H9 (cell line): ENCODE data around the gene MYH14. TPM values are rescaled to one million over a fixed set of nuclear protein-coding genes. Genes with fewer than 3 reads are reported as not detected.

Source experiments
- DNase-seq: peaks from one replicate; pipeline ENCODE4 v3.0.0-alpha.2; 2017
- H2AFZ ChIP-seq: one replicate; pipeline ENCODE4 v1.6.1; 2013; ENCODE audit warnings: mild to moderate bottlenecking, low read length, control low read depth, moderate library complexity
- H2AK5ac ChIP-seq: 2 replicates; pipeline ENCODE4 v1.6.1; 2013; ENCODE audit warnings: low read length, control low read depth, mixed read lengths; ENCODE audit not compliant: insufficient read length
- H2BK120ac ChIP-seq: one replicate; pipeline ENCODE4 v1.6.1; 2013; ENCODE audit warnings: low read depth, mild to moderate bottlenecking, low read length, control low read depth, inconsistent platforms; ENCODE audit not compliant: poor library complexity, severe bottlenecking
- H2BK12ac ChIP-seq: 2 replicates; pipeline ENCODE4 v1.6.1; 2013; ENCODE audit warnings: low read length, control low read depth, mixed read lengths, low read depth; ENCODE audit not compliant: insufficient read length
- H2BK15ac ChIP-seq: 2 replicates; pipeline ENCODE4 v1.6.1; 2013; ENCODE audit warnings: low read depth, low read length, control low read depth
- H2BK20ac ChIP-seq: one replicate; pipeline ENCODE4 v1.6.1; 2013; ENCODE audit warnings: low read depth, mild to moderate bottlenecking, low read length, control low read depth, inconsistent platforms; ENCODE audit not compliant: poor library complexity, severe bottlenecking
- H2BK5ac ChIP-seq: 2 replicates; pipeline ENCODE4 v1.6.1; 2013; ENCODE audit warnings: low read length, control low read depth, mixed read lengths; ENCODE audit not compliant: insufficient read length
- H3K14ac ChIP-seq: 2 replicates; pipeline ENCODE4 v1.6.1; 2013; ENCODE audit warnings: low read length, control low read depth; ENCODE audit not compliant: insufficient read depth
- H3K18ac ChIP-seq: 2 replicates; pipeline ENCODE4 v1.6.1; 2013; ENCODE audit warnings: low read depth, mild to moderate bottlenecking, mixed read lengths, low read length, control low read depth; ENCODE audit not compliant: insufficient read length
- H3K23ac ChIP-seq: 2 replicates; pipeline ENCODE4 v1.6.1; 2013; ENCODE audit warnings: low read length, control low read depth, mixed read lengths, low read depth; ENCODE audit not compliant: insufficient read length
- H3K23me2 ChIP-seq: 2 replicates; pipeline ENCODE4 v1.6.1; 2013; ENCODE audit warnings: low read depth, mild to moderate bottlenecking, mixed read lengths, low read length, control low read depth; ENCODE audit not compliant: insufficient read length, poor library complexity, severe bottlenecking
- H3K27ac ChIP-seq: 2 replicates; pipeline ENCODE4 v1.5.1; 2013; ENCODE audit warnings: low read length, control low read depth, mixed read lengths, low read depth; ENCODE audit not compliant: insufficient read length
- H3K27me3 ChIP-seq: 2 replicates; pipeline ENCODE4 v1.6.1; 2013; ENCODE audit warnings: low read length, control low read depth, inconsistent platforms; ENCODE audit not compliant: insufficient read depth
- H3K4ac ChIP-seq: 2 replicates; pipeline ENCODE4 v1.6.1; 2013; ENCODE audit warnings: low read depth, mild to moderate bottlenecking, control low read depth, inconsistent platforms, low read length, moderate library complexity
- H3K4me1 ChIP-seq: 2 replicates; pipeline ENCODE4 v1.6.1; 2013; ENCODE audit warnings: low read length, control low read depth, inconsistent platforms; ENCODE audit not compliant: insufficient read depth
- H3K4me2 ChIP-seq: 2 replicates; pipeline ENCODE4 v1.6.1; 2013; ENCODE audit warnings: low read length, control low read depth, mixed read lengths; ENCODE audit not compliant: insufficient read length, insufficient read depth
- H3K56ac ChIP-seq: 2 replicates; pipeline ENCODE4 v1.6.1; 2013; ENCODE audit warnings: low read depth, mild to moderate bottlenecking, mixed read lengths, low read length, control low read depth; ENCODE audit not compliant: insufficient read length
- H3K79me1 ChIP-seq: 2 replicates; pipeline ENCODE4 v1.6.1; 2013; ENCODE audit warnings: low read depth, mild to moderate bottlenecking, moderate library complexity, low read length, control low read depth, inconsistent platforms; ENCODE audit not compliant: insufficient read depth, poor library complexity, severe bottlenecking
- H3K79me2 ChIP-seq: 2 replicates; pipeline ENCODE4 v1.6.1; 2013; ENCODE audit warnings: low read length, control low read depth, inconsistent platforms; ENCODE audit not compliant: insufficient read depth
- H3K9ac ChIP-seq: 2 replicates; pipeline ENCODE4 v1.6.1; 2013; ENCODE audit warnings: low read length, control low read depth, mixed read lengths; ENCODE audit not compliant: insufficient read length; ENCODE audit errors: extremely low read depth
- H3K9me3 ChIP-seq: one replicate; pipeline ENCODE4 v1.6.1; 2013; ENCODE audit warnings: low read depth, low read length, inconsistent platforms; ENCODE audit not compliant: control insufficient read depth
- H3T11ph ChIP-seq: one replicate; pipeline ENCODE4 v1.6.1; 2013; ENCODE audit warnings: mild to moderate bottlenecking, low read length, control low read depth, inconsistent platforms
- H4K20me1 ChIP-seq: one replicate; pipeline ENCODE4 v1.6.1; 2013; ENCODE audit not compliant: control insufficient read depth, insufficient read length, insufficient read depth
- H4K5ac ChIP-seq: 2 replicates; pipeline ENCODE4 v1.6.1; 2013; ENCODE audit warnings: low read depth, mild to moderate bottlenecking, mixed read lengths, low read length, control low read depth; ENCODE audit not compliant: insufficient read length
- H4K8ac ChIP-seq: replicated peaks from 2 replicates; pipeline ENCODE4 v1.6.1; 2013; ENCODE audit warnings: low read length, control low read depth, mixed read lengths, low read depth; ENCODE audit not compliant: insufficient read length
- H4K91ac ChIP-seq: 2 replicates; pipeline ENCODE4 v1.6.1; 2013; ENCODE audit warnings: low read depth, mild to moderate bottlenecking, moderate library complexity, mixed read lengths, low read length, control low read depth; ENCODE audit not compliant: insufficient read length
- H3K27ac Mint-ChIP-seq, 3 experiments: 2 replicates in 2 of 3; 3 replicates in 1 of 3; pipeline ENCODE4 v1.8.0; 2020 to 2021; ENCODE audit warnings: mixed read lengths in 3 of 3, mild to moderate bottlenecking in 1 of 3, moderate library complexity in 1 of 3
- H3K27me3 Mint-ChIP-seq: 2 replicates; pipeline ENCODE4 v1.8.0; 2021; ENCODE audit warnings: low read depth, mild to moderate bottlenecking, moderate library complexity, mixed read lengths
- H3K36me3 Mint-ChIP-seq, 3 experiments: 2 replicates in 2 of 3; 3 replicates in 1 of 3; pipeline ENCODE4 v1.8.0; 2020 to 2021; ENCODE audit warnings: low read depth in 3 of 3, mixed read lengths in 3 of 3; ENCODE audit not compliant: insufficient read depth in 1 of 3
- H3K4me1 Mint-ChIP-seq, 2 experiments: 2 replicates each; pipeline ENCODE4 v1.8.0; 2020; ENCODE audit warnings: mixed read lengths in 2 of 2
- H3K4me3 Mint-ChIP-seq, 2 experiments: 2 replicates in 1 of 2; 3 replicates in 1 of 2; pipeline ENCODE4 v1.8.0; 2020 to 2021; ENCODE audit warnings: mild to moderate bottlenecking in 2 of 2, mixed read lengths in 2 of 2, moderate library complexity in 1 of 2
- H3K9me3 Mint-ChIP-seq, 2 experiments: 2 replicates in 1 of 2; 3 replicates in 1 of 2; pipeline ENCODE4 v1.8.0; 2020; ENCODE audit warnings: mild to moderate bottlenecking in 2 of 2, mixed read lengths in 2 of 2, moderate library complexity in 1 of 2
- WGBS: extraction: QIAGEN DNeasy Blood & Tissue Kit; methylation state at CpG from one replicate; pipeline ENCODE4 v1.1.7; 2013; ENCODE audit warnings: missing lambda C conversion rate, low lambda C conversion rate, mixed read lengths; ENCODE audit not compliant: insufficient read length; ENCODE audit errors: extremely low coverage; 5-methylcytosine and 5-hydroxymethylcytosine counted together
- total RNA-seq: library from RNA; stranded (reverse); gene quantifications from 2 replicates; pipeline ENCODE4 v1.2.1, GENCODE V29; 2021
- TF ChIP-seq, protein P1 (sequence below): fragments of 200-600 bp; sonication (generic); conservative IDR thresholded peaks from 3 replicates; pipeline ENCODE4 v1.8.0; 2021; ENCODE audit warnings: antibody characterized with exemption, mild to moderate bottlenecking

The MYH14 gene
- total RNA-seq, 1 experiment from 2014 or later = 27.7 TPM

DNA sequence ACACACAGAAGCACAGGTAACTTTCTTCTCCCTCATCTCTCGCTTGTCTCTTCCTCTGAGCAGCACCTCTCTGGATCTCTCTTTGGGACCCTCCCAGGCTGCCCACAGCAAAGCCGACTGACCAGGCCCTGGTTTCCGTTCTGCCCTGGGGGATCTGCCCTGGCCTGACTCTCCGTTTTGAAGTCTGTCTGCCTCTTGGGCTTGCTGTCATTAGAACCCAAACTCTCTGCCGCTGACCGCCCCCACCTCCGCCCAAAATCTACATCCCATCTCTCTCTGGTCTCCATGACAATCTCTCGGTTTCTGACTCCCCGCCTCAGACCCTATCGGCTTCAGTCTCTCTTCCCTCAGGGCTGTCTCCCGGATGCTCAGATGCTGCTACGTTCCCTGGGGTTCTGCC, 118.8 kb downstream of the MYH14 start:
- TF ChIP-seq, protein P1, sequence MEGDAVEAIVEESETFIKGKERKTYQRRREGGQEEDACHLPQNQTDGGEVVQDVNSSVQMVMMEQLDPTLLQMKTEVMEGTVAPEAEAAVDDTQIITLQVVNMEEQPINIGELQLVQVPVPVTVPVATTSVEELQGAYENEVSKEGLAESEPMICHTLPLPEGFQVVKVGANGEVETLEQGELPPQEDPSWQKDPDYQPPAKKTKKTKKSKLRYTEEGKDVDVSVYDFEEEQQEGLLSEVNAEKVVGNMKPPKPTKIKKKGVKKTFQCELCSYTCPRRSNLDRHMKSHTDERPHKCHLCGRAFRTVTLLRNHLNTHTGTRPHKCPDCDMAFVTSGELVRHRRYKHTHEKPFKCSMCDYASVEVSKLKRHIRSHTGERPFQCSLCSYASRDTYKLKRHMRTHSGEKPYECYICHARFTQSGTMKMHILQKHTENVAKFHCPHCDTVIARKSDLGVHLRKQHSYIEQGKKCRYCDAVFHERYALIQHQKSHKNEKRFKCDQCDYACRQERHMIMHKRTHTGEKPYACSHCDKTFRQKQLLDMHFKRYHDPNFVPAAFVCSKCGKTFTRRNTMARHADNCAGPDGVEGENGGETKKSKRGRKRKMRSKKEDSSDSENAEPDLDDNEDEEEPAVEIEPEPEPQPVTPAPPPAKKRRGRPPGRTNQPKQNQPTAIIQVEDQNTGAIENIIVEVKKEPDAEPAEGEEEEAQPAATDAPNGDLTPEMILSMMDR = no peak
- H3K9me3 ChIP-seq = no peaks in the 10 kb centered on the region
- Mint-ChIP-seq H3K4me3 (no peak overlapping the region), H3K27me3 (peaks cover 32% of the 10 kb centered on the region), H3K36me3 (peaks cover 21 to 49% (median 37%) of the 10 kb centered on the region in 3 experiments), H3K27ac (peak overlapping the region in 1 of 3 experiments; percentile 48; a peak in 3 of 7 replicates), H3K9me3 (peaks cover 0 to 3% of the 10 kb centered on the region in 2 experiments; a peak in 1 of 5 replicates), H3K4me1 (peaks cover 30 to 43% of the 10 kb centered on the region in 2 experiments)
- H3K4ac ChIP-seq = no peak overlapping the region
- H2BK5ac ChIP-seq = no peak overlapping the region
- H3K27ac ChIP-seq = no peak overlapping the region
- H2AFZ ChIP-seq = no peak overlapping the region
- no peak overlapping the region for H4K5ac ChIP-seq
- no peak overlapping the region for H3K4me2 ChIP-seq
- no peak overlapping the region for H2BK12ac ChIP-seq
- no peak overlapping the region for H2AK5ac ChIP-seq
- H3K23ac ChIP-seq = no peak overlapping the region
- no peak overlapping the region for H3K18ac ChIP-seq
- peaks cover 3% of the 10 kb centered on the region; the same call in 1 of the 2 replicates for H3K27me3 ChIP-seq
- no peaks in the 10 kb centered on the region for H3K79me2 ChIP-seq
- no peak overlapping the region for H3K56ac ChIP-seq
- H4K20me1 ChIP-seq = no peaks in the 10 kb centered on the region
- H4K91ac ChIP-seq = no peak overlapping the region
- no CpG with 5 or more reads among the region's 12 CpGs for WGBS
- no peak overlapping the region for H2BK120ac ChIP-seq
- H3K79me1 ChIP-seq = no peaks in the 10 kb centered on the region
- no peak overlapping the region for H3K14ac ChIP-seq
- H4K8ac ChIP-seq = no peak overlapping the region
- H3K9ac ChIP-seq = no peak overlapping the region
- peaks cover 5% of the 10 kb centered on the region for H3K23me2 ChIP-seq
- no peak for DNase-seq
- H2BK20ac ChIP-seq = no peak overlapping the region
- 0 out of 2 replicates have a peak, but pooled peaks cover 2% of the 10 kb centered on the region for H3K4me1 ChIP-seq
- H3T11ph ChIP-seq = no peak overlapping the region
- no peak overlapping the region for H2BK15ac ChIP-seq
